Suprapubic skin (tissue), 4 donors: ENCODE data around the gene NDUFC2.

ENCODE experiments used
- EP300 ChIP-seq: sonication (generic); formaldehyde crosslinking; IDR thresholded peaks from one replicate; pipeline ENCODE4 v1.6.1; 2017; ENCODE audit warnings: antibody characterized with exemption
- POLR2A ChIP-seq, 2 donors: fragments of 450-650 bp; IDR thresholded peaks; one replicate each; pipeline ENCODE4 v1.6.1; 2017; ENCODE audit warnings: antibody characterized with exemption in 2 of 2, mild to moderate bottlenecking in 2 of 2, moderate library complexity in 2 of 2
- POLR2AphosphoS5 ChIP-seq, 3 donors: sonication (generic); formaldehyde crosslinking; IDR thresholded peaks; one replicate each; pipeline ENCODE4 v1.6.1; 2017; ENCODE audit warnings: antibody characterized with exemption in 3 of 3
- TF ChIP-seq, protein P1 (sequence below), 2 donors: fragments of 200-600 bp in 1 of 2; fragments of 450-650 bp in 1 of 2; sonication (generic) in 1 of 2; IDR thresholded peaks; one replicate each; pipeline ENCODE4 v1.5.1; 2016 to 2019; ENCODE audit warnings: antibody characterized with exemption in 2 of 2, mild to moderate bottlenecking in 1 of 2, moderate library complexity in 1 of 2

DNA sequence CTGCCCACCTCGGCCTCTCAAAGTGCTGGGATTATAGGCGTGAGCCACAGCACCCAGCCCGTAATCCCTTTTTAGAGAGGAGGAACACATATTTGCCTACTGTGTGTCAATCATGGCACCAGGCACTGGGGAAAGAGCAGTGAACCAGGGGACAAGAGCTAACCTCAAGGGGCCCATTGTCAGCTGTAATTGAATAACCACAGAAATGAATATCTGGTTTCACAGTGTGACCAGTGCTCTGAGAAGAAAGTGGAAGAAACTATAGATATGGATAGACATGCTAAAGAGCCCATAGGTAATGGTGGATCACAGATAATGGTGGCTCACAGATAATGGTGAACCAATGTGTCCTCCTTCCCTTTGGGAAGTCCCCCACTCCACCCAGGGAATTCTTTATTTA is 48.0 kb downstream of the NDUFC2 start:
- TF ChIP-seq, protein P1, sequence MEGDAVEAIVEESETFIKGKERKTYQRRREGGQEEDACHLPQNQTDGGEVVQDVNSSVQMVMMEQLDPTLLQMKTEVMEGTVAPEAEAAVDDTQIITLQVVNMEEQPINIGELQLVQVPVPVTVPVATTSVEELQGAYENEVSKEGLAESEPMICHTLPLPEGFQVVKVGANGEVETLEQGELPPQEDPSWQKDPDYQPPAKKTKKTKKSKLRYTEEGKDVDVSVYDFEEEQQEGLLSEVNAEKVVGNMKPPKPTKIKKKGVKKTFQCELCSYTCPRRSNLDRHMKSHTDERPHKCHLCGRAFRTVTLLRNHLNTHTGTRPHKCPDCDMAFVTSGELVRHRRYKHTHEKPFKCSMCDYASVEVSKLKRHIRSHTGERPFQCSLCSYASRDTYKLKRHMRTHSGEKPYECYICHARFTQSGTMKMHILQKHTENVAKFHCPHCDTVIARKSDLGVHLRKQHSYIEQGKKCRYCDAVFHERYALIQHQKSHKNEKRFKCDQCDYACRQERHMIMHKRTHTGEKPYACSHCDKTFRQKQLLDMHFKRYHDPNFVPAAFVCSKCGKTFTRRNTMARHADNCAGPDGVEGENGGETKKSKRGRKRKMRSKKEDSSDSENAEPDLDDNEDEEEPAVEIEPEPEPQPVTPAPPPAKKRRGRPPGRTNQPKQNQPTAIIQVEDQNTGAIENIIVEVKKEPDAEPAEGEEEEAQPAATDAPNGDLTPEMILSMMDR (IDR thresholded peaks at IDR 0.05): no peak
- no peak for TF ChIP-seq POLR2AphosphoS5 (IDR thresholded peaks at IDR 0.05)
- no peak for TF ChIP-seq POLR2A (IDR thresholded peaks at IDR 0.05)
- TF ChIP-seq EP300: no peak
